ENCODE measurements around the gene PPP2R2B.

PPP2R2B gene

GRCh38 chr5:146894753-146895521 lies 16.4 kb upstream of the PPP2R2B start:
- TF ChIP-seq ZNF274 (IDR thresholded peaks at IDR 0.05; ENCODE audit: low read depth, low read length): no peak

DNA sequence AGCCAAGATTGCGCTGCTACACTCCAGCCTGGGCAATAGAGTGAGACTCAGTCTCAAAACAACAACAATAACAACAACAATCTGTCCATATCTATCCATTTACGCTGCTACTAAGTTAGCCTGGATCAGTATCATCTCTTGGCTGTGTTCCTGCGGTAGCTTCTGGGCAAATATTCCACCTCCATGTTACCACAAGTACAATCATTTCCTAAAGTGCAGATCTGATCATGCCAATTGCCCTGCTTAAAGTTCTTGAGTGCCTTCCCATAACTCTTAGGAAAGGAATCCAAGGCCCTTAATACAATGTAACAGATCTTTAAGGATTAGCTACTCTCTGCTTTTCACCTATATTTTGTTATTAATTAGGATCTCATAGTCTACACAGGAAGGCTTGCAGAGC lies 15.4 kb upstream of the PPP2R2B start:
- H3K4me3 ChIP-seq (ENCODE audit: low read length): no peak overlapping the region
- TF ChIP-seq ZNF274 (IDR thresholded peaks at IDR 0.05; ENCODE audit: low read depth, low read length): no peak

More at GRCh38 chr5:146894753-146895521, 16.4 kb upstream of the PPP2R2B start:
- H3K4me3 ChIP-seq (ENCODE audit: low read length): no peak overlapping the region

DNA sequence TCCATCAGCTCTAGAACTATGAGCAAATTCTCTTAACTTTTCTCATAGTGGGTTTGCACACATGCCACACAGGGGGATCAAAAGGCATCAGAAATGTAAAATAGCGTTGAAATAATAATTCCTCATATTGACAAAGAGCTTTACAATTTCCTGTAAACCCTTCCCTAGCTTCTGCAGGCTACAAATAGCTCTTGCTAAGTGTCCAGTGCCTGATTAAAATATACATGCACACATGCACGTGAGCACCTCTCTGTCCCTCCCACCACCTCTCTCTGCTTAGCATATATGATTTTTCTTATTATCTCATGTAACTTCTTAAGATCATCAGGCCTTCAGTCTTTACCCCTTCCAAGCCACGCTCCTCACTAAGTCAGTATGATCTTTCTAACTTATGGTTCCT lies 13.7 kb upstream of the PPP2R2B start:
- no peak overlapping the region for H3K4me3 ChIP-seq (ENCODE audit: low read length)
- TF ChIP-seq ZNF274 (IDR thresholded peaks at IDR 0.05; ENCODE audit: low read depth, low read length): no peak

DNA sequence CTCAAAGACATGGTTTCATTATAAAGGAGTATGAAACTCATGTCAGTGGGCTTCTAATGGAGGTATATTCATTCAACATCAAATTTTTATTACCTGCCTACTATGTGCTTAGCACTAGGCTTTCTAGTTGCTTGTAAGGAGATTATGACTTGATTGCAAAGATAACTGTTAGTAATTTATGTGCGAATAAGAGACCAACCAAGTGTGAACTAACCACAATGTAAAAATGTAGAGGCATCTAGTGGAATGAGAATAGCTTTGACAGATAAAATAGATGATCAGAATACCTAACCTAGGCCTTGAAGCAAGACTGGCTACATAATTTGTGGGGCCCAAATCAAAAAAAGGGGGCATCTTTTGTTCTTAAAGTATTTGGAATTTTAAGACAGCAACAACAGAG lies 13.0 kb upstream of the PPP2R2B start:
- no peak for TF ChIP-seq ZNF274 (IDR thresholded peaks at IDR 0.05; ENCODE audit: low read depth, low read length)
- H3K4me3 ChIP-seq (ENCODE audit: low read length): no peak overlapping the region

GRCh38 chr5:146890731-146891440 lies 12.3 kb upstream of the PPP2R2B start:
- TF ChIP-seq ZNF274 (IDR thresholded peaks at IDR 0.05; ENCODE audit: low read depth, low read length): no peak
- H3K4me3 ChIP-seq (ENCODE audit: low read length): no peak overlapping the region

DNA sequence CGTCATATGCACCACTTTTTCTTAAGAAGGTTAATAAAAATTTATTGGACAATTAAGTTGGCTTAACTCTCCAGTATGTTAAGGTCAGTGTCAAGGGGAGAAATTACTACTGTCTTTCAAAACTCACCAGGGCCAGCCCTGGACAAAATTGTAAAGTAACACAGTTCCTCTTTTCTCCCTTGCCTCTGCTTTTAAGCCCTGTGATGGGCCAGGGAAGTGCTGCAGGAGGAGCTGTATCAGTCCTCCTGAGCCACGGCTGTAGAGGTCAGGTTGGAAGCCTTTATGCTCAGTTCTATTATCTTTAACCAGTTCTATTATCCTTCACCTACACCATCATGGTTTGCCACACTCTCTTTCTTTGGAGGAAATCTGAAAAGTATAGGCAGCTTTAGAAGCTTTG lies 11.5 kb upstream of the PPP2R2B start:
- no peak for TF ChIP-seq ZNF274 (IDR thresholded peaks at IDR 0.05; ENCODE audit: low read depth, low read length)
- H3K4me3 ChIP-seq (ENCODE audit: low read length): no peak overlapping the region

DNA sequence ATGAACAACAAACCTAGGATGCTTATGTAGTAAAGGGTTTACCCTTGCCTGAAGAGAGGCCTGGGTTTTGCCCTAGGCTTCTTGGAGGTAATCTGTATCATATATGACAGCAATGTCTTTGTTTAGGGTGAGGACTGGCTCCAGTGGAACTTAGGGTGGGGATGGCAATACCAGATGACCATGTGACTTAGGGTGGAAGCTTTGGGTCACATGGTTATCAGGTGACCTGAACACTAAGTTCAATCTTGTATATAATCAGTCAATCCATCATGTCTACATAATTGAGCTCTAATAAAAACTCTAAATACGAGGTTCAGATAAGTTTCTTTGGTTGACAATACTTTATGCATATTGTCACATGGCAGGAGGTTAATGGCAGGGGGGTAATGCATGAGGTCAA lies 10.6 kb upstream of the PPP2R2B start:
- no peak overlapping the region for H3K4me3 ChIP-seq (ENCODE audit: low read length)
- no peak for TF ChIP-seq ZNF274 (IDR thresholded peaks at IDR 0.05; ENCODE audit: low read depth, low read length)

DNA sequence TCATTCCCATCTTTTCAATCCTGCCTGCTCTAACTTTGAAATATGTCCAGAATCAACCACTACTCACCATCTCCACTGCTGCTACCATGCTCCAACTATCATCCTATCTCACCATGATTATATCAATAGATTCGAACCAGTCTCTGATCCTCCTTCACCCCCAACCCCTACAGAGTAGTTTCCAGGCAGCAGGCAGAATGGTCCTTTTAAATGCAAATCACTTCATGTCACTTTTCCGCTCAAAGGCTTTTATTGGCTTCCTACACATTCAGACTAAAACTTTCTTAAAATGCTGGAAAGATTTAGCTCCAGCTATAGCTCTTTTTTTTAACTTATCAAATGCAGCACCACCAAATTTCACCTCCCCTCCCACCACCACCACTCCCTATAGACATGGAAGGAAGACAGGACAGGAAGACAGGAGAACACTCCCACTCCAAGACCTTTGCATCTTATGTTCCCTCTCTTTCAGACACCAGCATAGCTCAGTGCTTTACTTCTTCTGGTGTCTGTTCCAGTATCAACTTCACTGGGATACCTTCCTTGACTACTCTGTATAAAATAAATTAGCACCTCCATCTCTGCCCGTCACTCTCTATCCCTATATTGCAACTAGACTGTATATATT lies 9.9 kb upstream of the PPP2R2B start:
- H3K4me3 ChIP-seq (ENCODE audit: low read length): no peak overlapping the region
- TF ChIP-seq ZNF274 (IDR thresholded peaks at IDR 0.05; ENCODE audit: low read depth, low read length): no peak

- no peak for TF ChIP-seq ZNF274 (IDR thresholded peaks at IDR 0.05; ENCODE audit: low read depth, low read length)
- no peak overlapping the region for H3K4me3 ChIP-seq (ENCODE audit: low read length)
These were observed 5.6 kb upstream of the PPP2R2B start for GRCh38 chr5:146884066-146884626.

GRCh38 chr5:146883511-146883910 lies 5.0 kb upstream of the PPP2R2B start:
- no peak overlapping the region for H3K4me3 ChIP-seq (ENCODE audit: low read length)
- TF ChIP-seq ZNF274 (IDR thresholded peaks at IDR 0.05; ENCODE audit: low read depth, low read length): no peak

GRCh38 chr5:146880966-146881365 lies 2.4 kb upstream of the PPP2R2B start:
- H3K4me3 ChIP-seq (ENCODE audit: low read length): no peak overlapping the region
- no peak for TF ChIP-seq ZNF274 (IDR thresholded peaks at IDR 0.05; ENCODE audit: low read depth, low read length)

DNA sequence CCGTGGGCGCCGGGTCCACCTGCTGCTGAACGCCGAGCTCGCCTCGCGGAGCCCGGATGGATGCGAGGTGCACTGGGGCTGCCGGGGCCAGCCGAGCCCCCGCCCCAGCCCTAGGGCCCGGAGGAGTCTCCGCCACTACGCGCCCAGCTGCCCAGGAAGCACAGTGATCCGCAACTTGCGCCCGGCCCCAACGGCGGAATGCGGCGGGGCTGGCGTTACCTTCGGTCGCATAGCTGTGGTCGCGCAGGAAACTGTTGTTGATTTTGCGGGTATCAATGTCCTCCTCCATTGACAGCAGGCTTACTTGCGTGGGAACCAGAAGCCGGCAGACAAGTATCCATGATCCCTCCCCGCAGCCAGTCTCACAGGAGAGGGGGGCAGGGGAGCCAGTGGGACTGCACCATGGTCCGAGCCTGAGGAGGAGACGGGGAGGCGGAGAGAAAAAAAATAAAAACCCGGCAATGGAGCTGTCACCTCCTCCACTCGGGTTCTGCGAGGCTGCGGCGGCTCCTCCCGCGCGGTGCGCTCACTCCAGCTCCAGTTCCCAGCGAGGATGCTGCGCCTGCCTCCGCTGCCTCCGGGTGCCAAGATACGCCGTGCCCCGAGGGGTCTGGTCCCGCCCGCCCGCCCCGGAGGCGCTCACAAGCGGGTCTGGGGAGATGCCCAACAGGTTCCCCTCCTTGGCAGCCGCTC lies 628 bp downstream of the PPP2R2B start:
- no peak for TF ChIP-seq ZNF274 (IDR thresholded peaks at IDR 0.05; ENCODE audit: low read depth, low read length)
- H3K4me3 ChIP-seq (ENCODE audit: low read length): peak overlapping the region; percentile 65

DNA sequence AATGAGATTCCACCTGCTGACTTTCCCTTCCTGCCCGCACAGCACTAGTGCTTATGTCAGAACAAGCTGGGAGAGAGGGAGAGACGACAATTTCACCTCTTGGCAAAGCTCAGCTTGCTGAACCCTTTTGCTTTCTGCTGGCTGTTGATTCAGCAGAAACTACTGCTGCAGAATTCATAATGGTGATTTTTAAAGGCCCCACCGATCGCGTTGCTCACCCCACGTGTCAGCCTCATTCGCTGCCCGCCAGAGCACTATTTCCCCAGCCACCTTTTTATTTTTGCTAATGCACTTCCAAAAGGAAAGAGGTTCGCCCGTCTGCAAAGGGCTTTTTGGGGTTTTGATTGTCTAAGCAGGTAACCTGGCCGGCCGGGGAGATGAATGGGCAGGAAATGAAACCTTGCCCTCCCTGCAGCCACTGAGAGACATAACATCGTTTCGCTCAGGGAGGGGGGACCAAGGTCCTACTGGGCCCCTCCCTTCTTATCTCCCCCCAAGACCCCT lies 1.3 kb downstream of the PPP2R2B start:
- peak overlapping the region; percentile 65; the same call in 1 of the 2 replicates for H3K4me3 ChIP-seq (ENCODE audit: low read length)
- no peak for TF ChIP-seq ZNF274 (IDR thresholded peaks at IDR 0.05; ENCODE audit: low read depth, low read length)

Data from GM08714 (cell line).